PFSK-1 (cell line): ENCODE results near the gene KMT2E.

Experiments
- FOXP2 ChIP-seq: optimal IDR thresholded peaks from 2 replicates; pipeline ENCODE3; 2011; ENCODE audit warnings: borderline replicate concordance, control low read depth, inconsistent platforms; ENCODE audit not compliant: insufficient read depth; ENCODE audit errors: extremely low read length, extremely low read depth
- POLR2AphosphoS5 ChIP-seq: IDR thresholded peaks from 2 replicates; pipeline ENCODE4 v1.6.1; 2012; ENCODE audit warnings: low read depth, mild to moderate bottlenecking, control low read depth, low read length, moderate library complexity
- SIN3A ChIP-seq: IDR thresholded peaks from 2 replicates; pipeline ENCODE4 v1.6.1; 2012; ENCODE audit warnings: mild to moderate bottlenecking, low read length, moderate library complexity, borderline replicate concordance; ENCODE audit not compliant: insufficient read depth
- TAF1 ChIP-seq: IDR thresholded peaks from 2 replicates; pipeline ENCODE4 v1.6.1; 2012; ENCODE audit warnings: low read length, control low read depth, borderline replicate concordance; ENCODE audit not compliant: insufficient read depth
- TF ChIP-seq, protein P1 (sequence below), 2 experiments: IDR thresholded peaks; 2 replicates each; pipeline versions ENCODE4 v1.6.1 to v1.8.0; 2011 to 2012; ENCODE audit warnings: low read depth in 2 of 2, low read length in 2 of 2, control low read depth in 1 of 2, inconsistent platforms in 1 of 2, mild to moderate bottlenecking in 1 of 2, moderate library complexity in 1 of 2; ENCODE audit not compliant: insufficient read depth in 1 of 2

KMT2E gene

GRCh38 chr7:105139381-105139780 lies 125.4 kb downstream of the KMT2E start:
- TF ChIP-seq, protein P1, sequence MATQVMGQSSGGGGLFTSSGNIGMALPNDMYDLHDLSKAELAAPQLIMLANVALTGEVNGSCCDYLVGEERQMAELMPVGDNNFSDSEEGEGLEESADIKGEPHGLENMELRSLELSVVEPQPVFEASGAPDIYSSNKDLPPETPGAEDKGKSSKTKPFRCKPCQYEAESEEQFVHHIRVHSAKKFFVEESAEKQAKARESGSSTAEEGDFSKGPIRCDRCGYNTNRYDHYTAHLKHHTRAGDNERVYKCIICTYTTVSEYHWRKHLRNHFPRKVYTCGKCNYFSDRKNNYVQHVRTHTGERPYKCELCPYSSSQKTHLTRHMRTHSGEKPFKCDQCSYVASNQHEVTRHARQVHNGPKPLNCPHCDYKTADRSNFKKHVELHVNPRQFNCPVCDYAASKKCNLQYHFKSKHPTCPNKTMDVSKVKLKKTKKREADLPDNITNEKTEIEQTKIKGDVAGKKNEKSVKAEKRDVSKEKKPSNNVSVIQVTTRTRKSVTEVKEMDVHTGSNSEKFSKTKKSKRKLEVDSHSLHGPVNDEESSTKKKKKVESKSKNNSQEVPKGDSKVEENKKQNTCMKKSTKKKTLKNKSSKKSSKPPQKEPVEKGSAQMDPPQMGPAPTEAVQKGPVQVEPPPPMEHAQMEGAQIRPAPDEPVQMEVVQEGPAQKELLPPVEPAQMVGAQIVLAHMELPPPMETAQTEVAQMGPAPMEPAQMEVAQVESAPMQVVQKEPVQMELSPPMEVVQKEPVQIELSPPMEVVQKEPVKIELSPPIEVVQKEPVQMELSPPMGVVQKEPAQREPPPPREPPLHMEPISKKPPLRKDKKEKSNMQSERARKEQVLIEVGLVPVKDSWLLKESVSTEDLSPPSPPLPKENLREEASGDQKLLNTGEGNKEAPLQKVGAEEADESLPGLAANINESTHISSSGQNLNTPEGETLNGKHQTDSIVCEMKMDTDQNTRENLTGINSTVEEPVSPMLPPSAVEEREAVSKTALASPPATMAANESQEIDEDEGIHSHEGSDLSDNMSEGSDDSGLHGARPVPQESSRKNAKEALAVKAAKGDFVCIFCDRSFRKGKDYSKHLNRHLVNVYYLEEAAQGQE (IDR thresholded peaks at IDR 0.05; ENCODE audit: insufficient read depth in 1 of 2, low read depth in 2 of 2, low read length in 2 of 2), result no peak
- TF ChIP-seq POLR2AphosphoS5 (no peak), FOXP2 (no peak), TAF1 (no peak), SIN3A (no peak)

DNA sequence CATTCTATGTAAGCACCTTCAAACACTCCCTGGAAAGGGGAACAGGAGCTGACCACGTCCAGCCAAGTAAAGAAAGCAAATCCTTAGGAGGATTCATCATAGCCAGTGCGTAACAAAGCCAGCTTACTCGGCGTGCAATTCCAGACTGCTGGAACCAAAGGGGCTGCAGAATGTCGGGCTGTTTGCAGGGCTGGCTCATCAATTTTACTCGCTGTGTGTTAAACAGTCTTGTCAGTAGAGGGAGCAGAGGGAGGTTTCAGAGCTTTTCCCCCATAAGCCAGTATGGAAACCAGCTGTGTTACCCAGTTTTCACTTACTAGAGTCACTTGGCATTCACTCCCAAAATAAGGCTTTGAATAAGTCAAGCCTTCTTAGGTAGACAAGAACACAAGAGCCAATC lies 127.1 kb downstream of the KMT2E start:
- TF ChIP-seq SIN3A, result no peak
- no peak for TF ChIP-seq FOXP2
- TF ChIP-seq, protein P1 (IDR thresholded peaks at IDR 0.05; ENCODE audit: insufficient read depth in 1 of 2, low read depth in 2 of 2, low read length in 2 of 2), result no peak
- TF ChIP-seq POLR2AphosphoS5, result no peak
- TF ChIP-seq TAF1, result no peak

- TF ChIP-seq TAF1 (no peak), SIN3A (no peak), POLR2AphosphoS5 (no peak), FOXP2 (no peak)
- TF ChIP-seq, protein P1 (IDR thresholded peaks at IDR 0.05; ENCODE audit: insufficient read depth in 1 of 2, low read depth in 2 of 2, low read length in 2 of 2), result no peak
Measured at GRCh38 chr7:105149827-105150226, 135.8 kb downstream of the KMT2E start.

DNA sequence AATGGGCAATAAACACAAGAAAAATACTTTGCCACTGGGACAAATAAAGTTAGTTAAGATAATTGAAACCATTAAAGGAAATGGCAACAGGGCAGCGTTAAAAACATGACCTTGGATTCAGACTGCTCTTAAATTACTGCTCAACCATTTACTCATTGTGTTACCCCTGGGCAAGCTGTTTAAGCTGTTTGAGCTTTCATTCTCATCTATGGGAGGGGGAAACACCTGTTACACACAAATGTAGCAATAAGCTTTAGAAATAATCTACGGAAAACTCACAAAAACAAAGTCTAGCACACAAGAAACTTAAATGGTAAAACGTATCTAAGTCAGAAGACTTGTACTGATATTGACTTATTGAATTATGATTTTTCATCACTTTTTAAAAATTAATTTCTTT lies 137.1 kb downstream of the KMT2E start:
- no peak for TF ChIP-seq SIN3A
- no peak for TF ChIP-seq FOXP2
- TF ChIP-seq, protein P1 (IDR thresholded peaks at IDR 0.05; ENCODE audit: insufficient read depth in 1 of 2, low read depth in 2 of 2, low read length in 2 of 2), result no peak
- TF ChIP-seq POLR2AphosphoS5, result no peak
- no peak for TF ChIP-seq TAF1

DNA sequence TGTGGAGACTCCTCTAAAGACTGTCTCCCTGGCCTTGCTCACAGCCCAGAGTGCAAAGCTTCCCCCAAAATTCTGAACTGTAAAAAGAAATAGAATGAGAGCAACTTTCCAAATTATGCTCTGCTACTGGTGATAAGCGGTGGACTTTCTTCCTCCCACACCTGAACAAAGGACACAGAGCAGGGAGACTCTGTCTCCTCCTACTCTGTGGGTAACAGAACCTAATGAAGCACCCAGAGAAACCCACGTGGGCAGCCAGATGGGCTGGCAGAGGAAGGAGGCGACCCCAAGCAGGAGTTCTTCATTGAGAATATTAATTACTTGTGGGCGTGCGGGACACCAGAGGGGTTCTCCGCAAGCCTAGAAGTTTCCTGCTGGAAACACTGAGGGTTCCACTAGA lies 139.5 kb downstream of the KMT2E start:
- TF ChIP-seq POLR2AphosphoS5, result no peak
- TF ChIP-seq, protein P1 (IDR thresholded peaks at IDR 0.05; ENCODE audit: insufficient read depth in 1 of 2, low read depth in 2 of 2, low read length in 2 of 2), result no peak
